Kidney epithelial cell (primary cell): Measurements from ENCODE around the gene MOK. TPM values are rescaled to one million over a fixed set of nuclear protein-coding genes. Genes with fewer than 3 reads are reported as not detected.

ENCODE experiments used
- DNase-seq: peaks from one replicate; pipeline ENCODE4 v3.0.0-alpha.2; 2010; ENCODE audit warnings: low read depth
- H3K27me3 ChIP-seq: 2 replicates; pipeline ENCODE4 v1.6.0; 2011; ENCODE audit warnings: low read length; ENCODE audit not compliant: control insufficient read depth, insufficient read depth
- H3K36me3 ChIP-seq: 2 replicates; pipeline ENCODE4 v1.5.1; 2011; ENCODE audit warnings: low read length; ENCODE audit not compliant: control insufficient read depth, insufficient read depth
- H3K4me3 ChIP-seq: 2 replicates; pipeline ENCODE4 v1.5.1; 2011; ENCODE audit warnings: low read depth, mild to moderate bottlenecking, control low read depth, low read length
- total RNA-seq: library from RNA; depleted of rRNA; stranded (reverse); fragments of >200 nt; gene quantifications from 2 replicates; pipeline ENCODE4 v1.2.3, GENCODE V29; 2015
- TF ChIP-seq, protein P1 (sequence below): IDR thresholded peaks from 2 replicates; pipeline ENCODE4 v1.5.1; 2011; ENCODE audit warnings: mild to moderate bottlenecking, moderate library complexity, low read length, control low read depth, inconsistent platforms; ENCODE audit not compliant: insufficient read depth, poor library complexity, severe bottlenecking

MOK gene
- total RNA-seq, 1 donor from 2014 or later: 5.1 TPM

DNA sequence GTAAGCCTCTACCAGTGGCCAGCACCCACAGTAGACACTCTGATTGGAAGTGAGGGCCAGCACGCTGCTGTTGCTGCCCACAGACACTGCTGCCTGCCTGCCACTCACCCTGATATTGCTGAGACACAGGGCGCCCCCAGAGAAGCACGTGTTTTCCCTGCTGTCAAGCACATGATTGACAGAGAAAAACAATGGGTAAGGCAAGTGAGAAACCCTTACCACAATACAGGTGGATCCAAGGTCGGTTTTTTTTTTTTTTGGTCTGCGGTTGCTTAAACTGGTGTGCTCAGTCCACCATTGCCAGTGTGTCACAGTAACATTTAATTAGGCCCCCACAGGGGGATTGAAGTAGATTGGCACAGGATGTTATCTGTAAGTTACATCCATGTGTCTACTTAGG, 99.4 kb downstream of the MOK start:
- DNase-seq: no peak
- TF ChIP-seq, protein P1, sequence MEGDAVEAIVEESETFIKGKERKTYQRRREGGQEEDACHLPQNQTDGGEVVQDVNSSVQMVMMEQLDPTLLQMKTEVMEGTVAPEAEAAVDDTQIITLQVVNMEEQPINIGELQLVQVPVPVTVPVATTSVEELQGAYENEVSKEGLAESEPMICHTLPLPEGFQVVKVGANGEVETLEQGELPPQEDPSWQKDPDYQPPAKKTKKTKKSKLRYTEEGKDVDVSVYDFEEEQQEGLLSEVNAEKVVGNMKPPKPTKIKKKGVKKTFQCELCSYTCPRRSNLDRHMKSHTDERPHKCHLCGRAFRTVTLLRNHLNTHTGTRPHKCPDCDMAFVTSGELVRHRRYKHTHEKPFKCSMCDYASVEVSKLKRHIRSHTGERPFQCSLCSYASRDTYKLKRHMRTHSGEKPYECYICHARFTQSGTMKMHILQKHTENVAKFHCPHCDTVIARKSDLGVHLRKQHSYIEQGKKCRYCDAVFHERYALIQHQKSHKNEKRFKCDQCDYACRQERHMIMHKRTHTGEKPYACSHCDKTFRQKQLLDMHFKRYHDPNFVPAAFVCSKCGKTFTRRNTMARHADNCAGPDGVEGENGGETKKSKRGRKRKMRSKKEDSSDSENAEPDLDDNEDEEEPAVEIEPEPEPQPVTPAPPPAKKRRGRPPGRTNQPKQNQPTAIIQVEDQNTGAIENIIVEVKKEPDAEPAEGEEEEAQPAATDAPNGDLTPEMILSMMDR: no peak
- H3K27me3 ChIP-seq: no peaks in the 10 kb centered on the region
- H3K36me3 ChIP-seq: no peaks in the 10 kb centered on the region
- no peak overlapping the region for H3K4me3 ChIP-seq

GRCh38 chr14:102203382-102203781, 101.6 kb downstream of the MOK start:
- no peaks in the 10 kb centered on the region for H3K36me3 ChIP-seq
- no peak for DNase-seq
- TF ChIP-seq, protein P1: no peak
- H3K4me3 ChIP-seq: no peak overlapping the region
- no peaks in the 10 kb centered on the region for H3K27me3 ChIP-seq

- TF ChIP-seq, protein P1: no peak
- no peak for DNase-seq
- H3K36me3 ChIP-seq: no peaks in the 10 kb centered on the region
Measured at GRCh38 chr14:102202944-102203343, 102.0 kb downstream of the MOK start.

GRCh38 chr14:102201776-102202175, 103.2 kb downstream of the MOK start:
- no peak for DNase-seq
- Histone ChIP-seq H3K36me3 (no peaks in the 10 kb centered on the region), H3K27me3 (no peaks in the 10 kb centered on the region), H3K4me3 (no peak overlapping the region)
- TF ChIP-seq, protein P1: no peak

More at GRCh38 chr14:102202944-102203343, 102.0 kb downstream of the MOK start:
- Histone ChIP-seq H3K27me3 (no peaks in the 10 kb centered on the region), H3K4me3 (no peak overlapping the region)

- H3K36me3 ChIP-seq: no peaks in the 10 kb centered on the region
- no peaks in the 10 kb centered on the region for H3K27me3 ChIP-seq
- TF ChIP-seq, protein P1: no peak
- no peak for DNase-seq
- no peak overlapping the region for H3K4me3 ChIP-seq
Measured at GRCh38 chr14:102201353-102201738, 103.6 kb downstream of the MOK start.

- no peak overlapping the region for H3K4me3 ChIP-seq
- H3K27me3 ChIP-seq: no peaks in the 10 kb centered on the region
- no peak for DNase-seq
- H3K36me3 ChIP-seq: no peaks in the 10 kb centered on the region
- TF ChIP-seq, protein P1: no peak
Measured at GRCh38 chr14:102200690-102201352, 104.1 kb downstream of the MOK start.
